ENCODE results near the gene CEP170.
"Not testable (repeated sequence)": the region's sequence is repeated elsewhere in the genome, so short reads cannot be mapped to it uniquely, and the experiment has no call there.

- not testable (repeated sequence) for TF ChIP-seq CTCF, POLR2A (IDR thresholded peaks at IDR 0.05)
Observed at GRCh38 chr1:243087368-243087767, 167.7 kb downstream of the CEP170 start.

All from testis (tissue), 2 donors.